G401.6 (cell line): ENCODE results near the gene ZIC4.

Source experiments
- FAIRE-seq: peaks from 2 replicates; lab custom pipeline; 2012; peaks lifted over from hg19 to GRCh38; lab: Jason Lieb, UNC

The ZIC4 gene

DNA sequence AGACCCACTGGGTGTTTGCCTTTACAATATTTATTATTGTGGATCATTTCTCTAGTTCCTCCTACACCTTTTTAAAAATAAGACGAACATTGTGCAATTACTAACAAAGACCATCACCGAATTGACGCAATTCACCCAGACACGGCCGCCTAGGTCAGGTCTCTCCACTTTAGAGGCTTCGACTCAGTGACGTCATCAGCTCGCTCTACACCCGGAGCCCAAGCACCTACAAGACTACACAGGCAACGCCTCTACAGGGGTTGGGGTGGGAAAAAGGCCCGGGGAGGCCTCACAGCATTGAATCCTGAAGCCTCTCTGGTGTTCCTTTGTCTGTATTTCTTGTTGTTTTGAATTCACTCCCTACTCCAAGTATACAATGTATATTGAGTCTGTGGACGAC, 16.6 kb downstream of the ZIC4 start:
- no peak for FAIRE-seq

- FAIRE-seq = no peak
Observed at GRCh38 chr3:147388700-147389580, 17.4 kb downstream of the ZIC4 start.

- FAIRE-seq = no peak
Observed at GRCh38 chr3:147387885-147388699, 18.3 kb downstream of the ZIC4 start.

GRCh38 chr3:147387291-147387884, 19.0 kb downstream of the ZIC4 start:
- FAIRE-seq = no peak

DNA sequence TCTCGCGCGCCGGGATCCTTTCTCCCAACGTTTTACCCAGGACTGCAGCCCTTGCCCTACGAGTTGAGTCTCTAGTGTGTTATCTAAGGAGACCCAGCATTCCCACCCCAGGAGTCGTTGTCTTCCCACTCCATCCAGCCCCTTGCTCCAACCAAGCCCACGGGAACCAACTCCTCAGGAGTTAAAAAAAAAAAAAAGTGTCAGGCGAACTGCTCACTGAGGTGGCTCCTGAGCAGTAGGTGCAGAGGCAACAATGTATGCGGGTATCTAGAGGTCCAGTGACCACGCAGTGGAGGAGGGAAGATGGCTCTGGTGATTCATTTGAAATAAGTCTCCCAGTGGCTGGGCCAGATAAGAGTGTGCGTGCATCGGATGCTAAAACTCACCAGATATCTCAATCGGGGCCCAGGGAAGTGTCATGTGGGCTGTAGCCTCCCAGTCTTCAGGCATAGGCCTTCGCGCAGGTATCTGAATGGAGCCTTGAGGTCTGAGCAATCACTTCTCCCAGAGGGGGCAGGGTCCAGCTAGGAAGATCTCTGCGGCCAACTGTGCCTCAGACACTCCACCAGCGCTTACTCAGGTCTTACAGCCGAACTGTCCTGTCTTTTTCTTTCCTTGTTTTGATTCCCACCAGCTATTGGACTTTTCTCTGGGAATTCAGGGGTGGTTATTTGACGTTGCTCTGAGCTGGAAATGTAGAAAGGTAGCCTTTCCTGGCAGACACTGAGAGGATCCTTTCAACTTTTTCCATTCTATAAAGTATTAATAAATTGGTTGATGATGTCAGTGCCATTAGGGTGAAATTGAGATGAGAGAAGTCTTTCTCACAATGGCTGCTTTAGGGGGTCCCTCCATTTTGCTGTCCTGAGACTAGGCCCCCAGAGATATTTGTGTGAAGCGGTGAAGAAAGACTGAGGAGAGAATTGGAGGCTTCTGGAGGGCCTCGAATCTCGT, 21.0 kb downstream of the ZIC4 start:
- no peak for FAIRE-seq

DNA sequence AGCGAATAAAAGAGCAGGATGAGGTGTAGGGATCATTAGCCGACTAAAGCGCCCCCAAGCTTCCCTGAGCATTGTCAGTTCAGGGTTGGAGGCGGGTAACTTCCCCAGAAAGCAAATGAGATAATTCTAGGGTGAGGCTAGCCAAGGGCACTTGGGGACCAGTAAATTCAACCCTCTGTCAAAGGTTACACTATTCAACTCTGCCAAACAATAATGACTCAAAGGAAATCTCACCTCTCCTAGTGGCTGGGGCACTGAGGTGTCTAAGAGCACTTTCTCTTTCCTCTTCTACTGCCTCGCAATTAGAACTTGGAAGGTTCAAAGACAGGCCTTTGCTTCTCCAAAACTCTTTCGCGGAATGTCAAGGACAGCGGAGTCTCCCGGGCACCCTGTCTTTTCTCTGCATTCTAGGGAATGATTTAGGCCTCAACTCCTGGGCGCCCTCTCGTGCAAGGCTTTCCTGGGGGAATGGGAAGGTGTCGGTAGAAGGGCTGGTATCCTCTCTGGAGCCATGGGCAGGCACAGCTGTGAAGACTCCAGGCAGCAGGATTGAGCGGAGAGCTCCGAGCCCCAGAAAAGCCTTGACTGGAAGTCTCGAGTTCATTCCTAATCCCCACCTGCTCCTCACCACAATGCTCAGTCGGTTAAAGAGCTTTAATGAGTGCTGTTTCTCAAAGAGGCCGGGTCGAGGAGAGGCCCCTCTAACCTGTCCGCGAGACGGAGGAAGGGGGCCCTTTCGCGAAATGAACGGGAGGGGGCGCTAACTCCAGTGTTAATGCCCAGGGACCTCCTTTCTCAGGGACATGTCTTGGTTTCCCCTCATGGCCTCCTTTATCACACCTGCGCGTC, 21.9 kb downstream of the ZIC4 start:
- no peak for FAIRE-seq

GRCh38 chr3:147383617-147384016, 22.7 kb downstream of the ZIC4 start:
- FAIRE-seq = no peak

DNA sequence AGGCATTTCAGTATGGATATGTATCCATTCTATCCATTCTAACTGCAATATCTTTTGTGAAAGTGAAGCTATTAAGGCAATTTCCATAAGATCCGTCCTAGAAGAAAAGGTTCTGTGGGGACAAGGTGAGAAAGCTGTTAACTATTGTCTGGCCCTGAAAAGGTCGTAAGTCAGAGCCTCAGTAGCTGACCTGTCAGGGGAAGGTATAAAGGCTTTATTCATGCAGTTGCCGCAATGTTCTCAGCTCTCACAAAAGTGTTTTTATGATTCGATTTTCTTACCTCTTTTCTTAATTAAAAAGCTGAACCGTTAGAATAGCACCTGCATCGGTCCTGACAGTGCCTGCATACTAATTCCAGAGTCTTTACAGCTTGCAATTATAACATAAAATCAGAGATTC, 24.7 kb downstream of the ZIC4 start:
- no peak for FAIRE-seq

- no peak for FAIRE-seq
Observed at GRCh38 chr3:147380977-147381376, 25.4 kb downstream of the ZIC4 start.

GRCh38 chr3:147380387-147380951, 25.9 kb downstream of the ZIC4 start:
- no peak for FAIRE-seq

DNA sequence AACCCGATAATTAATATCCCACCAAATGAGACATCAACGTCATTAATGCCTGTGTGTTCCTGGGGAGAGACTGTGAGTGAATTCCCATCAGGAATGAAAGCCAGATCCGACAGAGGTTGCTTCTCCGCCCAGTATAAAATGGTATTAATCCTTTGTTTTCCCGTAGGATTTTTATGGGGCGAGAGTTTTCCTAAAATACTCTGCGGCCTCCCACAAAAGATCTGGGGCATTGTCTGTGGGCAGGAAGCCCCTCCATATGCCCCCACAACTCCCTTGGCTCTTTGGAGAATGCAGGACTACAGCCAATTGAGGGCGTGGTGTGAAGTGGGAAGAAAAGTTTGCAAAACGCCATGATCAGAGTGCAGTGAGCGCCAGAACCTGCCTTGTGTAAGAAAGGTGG, 26.7 kb downstream of the ZIC4 start:
- FAIRE-seq = no peak

DNA sequence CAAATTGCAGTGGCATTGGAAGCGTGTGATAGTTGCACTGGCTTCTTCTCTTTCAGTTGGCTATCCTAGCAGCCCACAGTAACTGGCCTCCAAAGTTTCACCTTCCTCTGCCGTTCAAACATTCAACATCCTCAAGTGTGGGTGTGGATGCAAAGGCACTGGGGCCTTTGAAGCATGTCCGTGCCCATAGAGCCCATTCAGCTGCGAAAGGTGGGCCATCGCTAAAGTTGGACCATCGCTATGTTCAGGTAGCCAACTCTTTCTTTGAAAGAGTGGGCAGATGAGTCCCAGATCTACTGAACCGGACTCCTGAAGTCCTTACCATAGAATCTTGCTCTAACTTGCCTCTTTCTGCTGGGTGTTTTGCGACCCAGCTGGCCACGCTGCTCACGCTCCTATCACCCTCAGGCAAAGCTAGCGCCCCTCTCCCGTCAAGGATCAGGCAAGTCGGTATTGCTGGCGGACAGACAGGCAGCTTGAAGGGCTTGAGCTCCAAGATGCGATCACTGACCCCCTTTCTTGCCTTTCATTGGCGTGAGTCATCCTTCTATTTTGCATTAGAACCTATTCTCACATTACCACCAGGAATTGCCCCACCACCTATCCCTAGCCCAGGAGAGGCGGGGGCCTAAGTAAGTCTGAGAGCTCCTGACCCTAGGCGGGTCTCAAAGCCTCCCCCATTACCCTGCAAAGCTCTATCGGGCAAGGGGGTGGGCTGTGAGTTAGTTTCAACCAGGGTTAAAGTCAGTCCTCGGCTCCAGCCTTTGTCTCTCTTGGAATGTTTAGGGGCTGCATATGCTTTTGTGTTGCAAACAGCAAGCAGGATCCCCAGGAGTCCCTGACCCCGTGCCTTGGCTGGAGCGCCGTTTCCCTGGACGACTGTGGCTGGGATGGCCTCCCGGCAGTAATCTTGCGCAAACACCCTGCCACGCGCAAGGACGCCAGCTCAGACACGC, 28.7 kb downstream of the ZIC4 start:
- FAIRE-seq = no peak

DNA sequence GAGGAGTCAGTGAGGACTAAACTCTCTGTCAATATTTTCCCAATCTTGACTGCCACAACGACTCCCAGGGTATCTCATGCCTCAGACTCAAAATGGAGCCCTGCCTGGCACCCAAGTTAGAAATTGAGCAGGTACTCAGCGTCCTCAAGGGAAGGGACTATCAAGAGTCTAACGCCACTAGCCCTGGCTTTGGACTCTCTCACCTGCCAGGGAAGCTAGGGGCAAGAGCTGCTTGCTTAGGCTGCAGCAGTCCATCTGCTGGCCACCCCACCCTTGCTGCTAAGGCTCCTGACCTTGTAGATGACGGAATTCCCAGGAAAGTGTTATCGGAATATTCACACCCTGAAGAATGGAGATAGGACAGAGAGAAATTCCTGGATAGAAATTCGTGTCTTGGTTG, 33.0 kb downstream of the ZIC4 start:
- no peak for FAIRE-seq

DNA sequence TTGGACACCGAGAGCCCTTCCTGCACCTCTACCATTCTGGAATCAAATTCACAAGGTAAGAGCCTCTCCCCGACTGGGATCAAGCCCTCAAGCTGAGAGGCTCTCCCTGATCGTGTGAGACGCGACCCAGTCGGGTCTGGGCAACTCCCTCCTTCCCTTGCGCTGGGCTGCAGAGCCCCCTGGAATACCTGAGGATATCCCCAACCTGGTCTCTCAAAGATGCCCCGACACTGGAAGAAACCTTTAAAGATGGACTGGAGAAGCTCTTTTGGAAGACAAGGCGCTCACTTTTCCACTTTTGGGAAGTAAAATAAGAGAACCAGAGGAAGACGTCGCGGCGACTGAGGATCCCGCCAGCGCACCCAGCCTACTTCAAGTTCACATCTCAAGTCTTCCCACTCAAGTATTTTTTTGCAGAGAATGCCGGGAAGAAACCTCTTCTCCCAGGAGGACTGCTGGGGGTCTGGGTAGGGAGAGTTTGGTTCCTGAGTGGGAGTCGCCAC, 33.8 kb downstream of the ZIC4 start:
- no peak for FAIRE-seq

DNA sequence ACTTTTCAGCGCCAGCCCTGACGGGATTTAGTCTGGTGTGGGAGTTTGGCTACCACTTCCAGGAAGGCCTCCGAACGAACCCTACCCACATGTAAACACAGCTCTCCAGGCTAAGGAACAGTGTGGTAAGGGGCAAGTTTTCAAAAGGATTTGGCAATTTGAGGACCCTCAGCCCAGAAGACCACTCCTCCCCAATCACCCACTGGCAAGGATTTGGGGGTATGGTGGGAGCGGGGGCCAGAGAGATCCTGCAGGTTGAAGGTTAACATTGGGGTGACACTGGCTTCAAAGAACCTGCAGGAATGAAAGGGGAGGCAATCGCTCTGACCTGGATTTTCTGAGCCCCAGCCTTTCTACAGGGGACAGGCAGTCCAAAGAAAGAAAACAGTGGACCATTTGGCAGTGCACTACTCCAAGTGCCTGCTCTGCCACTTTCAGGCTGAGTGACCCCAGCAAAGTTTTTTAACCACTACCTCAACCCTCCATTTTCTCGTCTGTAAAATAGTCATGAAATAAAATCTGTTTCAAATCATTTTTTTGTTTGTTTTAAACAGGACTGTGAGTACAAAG, 34.5 kb downstream of the ZIC4 start:
- no peak for FAIRE-seq

DNA sequence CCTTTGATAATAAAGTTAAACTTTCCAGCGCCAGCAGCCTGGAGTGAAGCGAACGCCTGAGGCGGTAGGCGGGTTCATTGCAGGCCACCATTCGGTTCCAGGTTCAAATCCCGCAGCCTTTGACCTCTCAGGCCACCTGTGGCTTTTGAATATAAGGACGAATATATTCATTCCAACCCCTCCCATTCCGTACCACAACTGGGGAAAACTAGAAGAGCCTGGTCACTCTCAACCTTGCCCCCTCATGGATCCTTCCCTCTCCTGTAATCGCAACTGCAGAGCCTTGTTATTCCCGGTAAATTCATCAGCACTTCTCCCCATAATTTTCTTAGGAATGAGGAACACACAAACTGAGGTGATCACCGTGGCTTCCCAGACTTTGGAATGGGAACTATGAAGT, 35.2 kb downstream of the ZIC4 start:
- FAIRE-seq = no peak

DNA sequence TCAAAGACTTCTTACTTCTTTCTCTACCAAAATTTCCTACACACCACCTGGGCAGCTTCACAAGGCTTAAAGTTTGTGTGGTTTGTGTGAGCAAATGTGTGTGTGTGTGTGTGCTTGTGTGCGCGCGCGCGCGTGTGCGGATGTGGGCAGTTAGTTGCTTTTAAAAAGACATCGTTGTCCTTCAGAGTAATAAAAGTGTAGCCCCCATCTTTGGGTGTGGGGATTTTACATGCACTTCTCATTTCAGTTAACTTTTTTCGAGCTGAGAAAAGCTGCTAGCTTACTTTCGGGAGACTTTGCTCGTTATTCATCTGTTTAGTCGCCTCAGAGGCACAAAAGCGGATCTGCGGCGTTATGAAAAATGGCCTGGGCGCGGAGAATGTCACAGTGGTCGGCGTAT, 36.0 kb downstream of the ZIC4 start:
- no peak for FAIRE-seq

- no peak for FAIRE-seq
Observed at GRCh38 chr3:147369661-147370123, 36.7 kb downstream of the ZIC4 start.

DNA sequence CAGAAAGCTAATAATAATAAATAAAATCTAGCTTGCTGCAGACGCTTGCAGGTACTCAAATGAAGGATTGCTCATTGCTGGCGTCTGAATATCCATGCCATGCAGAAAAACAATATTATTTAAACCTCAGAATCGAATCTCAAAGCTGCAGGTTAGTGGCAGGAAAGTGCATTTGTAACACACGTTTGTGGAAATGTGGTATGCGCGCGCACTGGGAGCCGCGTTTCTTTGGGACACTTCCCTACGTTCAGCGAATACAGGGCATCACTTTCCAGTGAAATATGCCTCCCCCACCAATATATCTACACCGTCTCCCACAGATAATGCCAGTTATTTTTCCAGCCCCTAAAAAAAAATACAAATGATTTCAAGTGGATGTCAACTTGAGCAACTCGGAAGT, 37.1 kb downstream of the ZIC4 start:
- no peak for FAIRE-seq
